IPS-NIHi7 (cell line): ENCODE data around the gene SLC25A24.
"Not testable (repeated sequence)": the region's sequence is repeated elsewhere in the genome, so short reads cannot be mapped to it uniquely, and the experiment has no call there.

Source experiments
- DNase-seq: peaks from one replicate; pipeline ENCODE4 v3.0.0; 2012; ENCODE audit warnings: mixed read lengths; ENCODE audit errors: extremely low spot score

SLC25A24 gene

GRCh38 chr1:108199201-108199691 is 897 bp downstream of the SLC25A24 start:
- peak; percentile 24 for DNase-seq

GRCh38 chr1:108194051-108194450 is 6.1 kb downstream of the SLC25A24 start:
- DNase-seq, result no peak

GRCh38 chr1:108193333-108193732 is 6.8 kb downstream of the SLC25A24 start:
- DNase-seq, result no peak

GRCh38 chr1:108192581-108192980 is 7.6 kb downstream of the SLC25A24 start:
- no peak for DNase-seq

- DNase-seq, result no peak
Observed at GRCh38 chr1:108190686-108191416, 9.3 kb downstream of the SLC25A24 start.

- no peak for DNase-seq
Observed at GRCh38 chr1:108190001-108190634, 10.0 kb downstream of the SLC25A24 start.

GRCh38 chr1:108188801-108189200 is 11.3 kb downstream of the SLC25A24 start:
- DNase-seq, result no peak

- DNase-seq, result no peak
Observed at GRCh38 chr1:108182959-108183700, 17.0 kb downstream of the SLC25A24 start.

- no peak for DNase-seq
Observed at GRCh38 chr1:108179018-108179417, 21.1 kb downstream of the SLC25A24 start.

GRCh38 chr1:108162409-108162808 is 37.7 kb downstream of the SLC25A24 start:
- not testable (repeated sequence) for DNase-seq

- not testable (repeated sequence) for DNase-seq
Observed at GRCh38 chr1:108159951-108160350, 40.2 kb downstream of the SLC25A24 start.

- DNase-seq, result no peak
Observed at GRCh38 chr1:108158893-108159453, 41.2 kb downstream of the SLC25A24 start.

- DNase-seq, result no peak
Observed at GRCh38 chr1:108154314-108154713, 45.8 kb downstream of the SLC25A24 start.

- DNase-seq, result no peak
Observed at GRCh38 chr1:108152782-108153222, 47.3 kb downstream of the SLC25A24 start.

GRCh38 chr1:108151548-108151947 is 48.6 kb downstream of the SLC25A24 start:
- no peak for DNase-seq

- DNase-seq, result no peak
Observed at GRCh38 chr1:108149796-108150467, 50.2 kb downstream of the SLC25A24 start.

- not testable (repeated sequence) for DNase-seq
Observed at GRCh38 chr1:108144569-108144968, 55.6 kb downstream of the SLC25A24 start.

GRCh38 chr1:108142773-108143394 is 57.3 kb downstream of the SLC25A24 start:
- no peak for DNase-seq

GRCh38 chr1:108142258-108142657 is 57.9 kb downstream of the SLC25A24 start:
- DNase-seq, result no peak

- DNase-seq, result no peak
Observed at GRCh38 chr1:108141621-108142020, 58.5 kb downstream of the SLC25A24 start.

- DNase-seq, result no peak
Observed at GRCh38 chr1:108140936-108141335, 59.2 kb downstream of the SLC25A24 start.
